NOMO-1 (cell line): Measurements from ENCODE around the gene B4GALNT3.
A peak's percentile ranks its signal among the peaks of the same experiment; 100 is the strongest.

Experiments used
- DNase-seq, 2 experiments: peaks; one replicate each; lab custom pipeline; 2025; ENCODE audit not compliant: unreplicated experiment in 2 of 2; lab: John Stamatoyannopoulos, UW

The B4GALNT3 gene

GRCh38 chr12:466762-467161, 7.0 kb downstream of the B4GALNT3 start:
- no peak for DNase-seq

GRCh38 chr12:467591-467990, 7.9 kb downstream of the B4GALNT3 start:
- peak in 1 of 2 experiments; percentile 26 for DNase-seq

- no peak for DNase-seq
Measured at GRCh38 chr12:468671-469389, 9.1 kb downstream of the B4GALNT3 start.

- no peak for DNase-seq
Measured at GRCh38 chr12:470133-470532, 10.4 kb downstream of the B4GALNT3 start.

GRCh38 chr12:473198-473597, 13.5 kb downstream of the B4GALNT3 start:
- DNase-seq = no peak

- DNase-seq = no peak
Measured at GRCh38 chr12:473863-474577, 14.3 kb downstream of the B4GALNT3 start.

GRCh38 chr12:475286-475685, 15.5 kb downstream of the B4GALNT3 start:
- no peak for DNase-seq

GRCh38 chr12:479161-479560, 19.4 kb downstream of the B4GALNT3 start:
- DNase-seq = no peak

- DNase-seq = peak; percentile 31 to 36
Measured at GRCh38 chr12:480831-481816, 21.4 kb downstream of the B4GALNT3 start.

GRCh38 chr12:482061-482460, 22.3 kb downstream of the B4GALNT3 start:
- no peak for DNase-seq

- no peak for DNase-seq
Measured at GRCh38 chr12:484096-484495, 24.4 kb downstream of the B4GALNT3 start.

- DNase-seq = no peak
Measured at GRCh38 chr12:490260-490659, 30.5 kb downstream of the B4GALNT3 start.

- no peak for DNase-seq
Measured at GRCh38 chr12:495466-495865, 35.7 kb downstream of the B4GALNT3 start.

- DNase-seq = no peak
Measured at GRCh38 chr12:496736-497135, 37.0 kb downstream of the B4GALNT3 start.

- DNase-seq = no peak
Measured at GRCh38 chr12:497501-498160, 37.9 kb downstream of the B4GALNT3 start.

GRCh38 chr12:499837-500458, 40.2 kb downstream of the B4GALNT3 start:
- DNase-seq = no peak

GRCh38 chr12:501722-502447, 42.1 kb downstream of the B4GALNT3 start:
- DNase-seq = no peak

GRCh38 chr12:503111-503761, 43.5 kb downstream of the B4GALNT3 start:
- no peak for DNase-seq

GRCh38 chr12:505221-505620, 45.5 kb downstream of the B4GALNT3 start:
- no peak for DNase-seq
